Liver (tissue), 3 donors: ENCODE results near the gene SIRT1.

Experiments used
- CTCF ChIP-seq: fragments of 150-350 bp; IDR thresholded peaks from 2 replicates; pipeline ENCODE4 v1.5.1; 2017; ENCODE audit warnings: improper control_type of control experiment, low read depth, low read length; ENCODE audit not compliant: missing input control
- TAF1 ChIP-seq: conservative IDR thresholded peaks from 2 replicates; pipeline ENCODE4 v1.6.1; 2016; ENCODE audit warnings: antibody characterized with exemption, mild to moderate bottlenecking
- TF ChIP-seq, protein P1 (sequence below): IDR thresholded peaks from 2 replicates; pipeline ENCODE4 v1.6.1; 2016; ENCODE audit warnings: antibody characterized with exemption
- donor health status: healthy.
- donor health status: healthy.

DNA sequence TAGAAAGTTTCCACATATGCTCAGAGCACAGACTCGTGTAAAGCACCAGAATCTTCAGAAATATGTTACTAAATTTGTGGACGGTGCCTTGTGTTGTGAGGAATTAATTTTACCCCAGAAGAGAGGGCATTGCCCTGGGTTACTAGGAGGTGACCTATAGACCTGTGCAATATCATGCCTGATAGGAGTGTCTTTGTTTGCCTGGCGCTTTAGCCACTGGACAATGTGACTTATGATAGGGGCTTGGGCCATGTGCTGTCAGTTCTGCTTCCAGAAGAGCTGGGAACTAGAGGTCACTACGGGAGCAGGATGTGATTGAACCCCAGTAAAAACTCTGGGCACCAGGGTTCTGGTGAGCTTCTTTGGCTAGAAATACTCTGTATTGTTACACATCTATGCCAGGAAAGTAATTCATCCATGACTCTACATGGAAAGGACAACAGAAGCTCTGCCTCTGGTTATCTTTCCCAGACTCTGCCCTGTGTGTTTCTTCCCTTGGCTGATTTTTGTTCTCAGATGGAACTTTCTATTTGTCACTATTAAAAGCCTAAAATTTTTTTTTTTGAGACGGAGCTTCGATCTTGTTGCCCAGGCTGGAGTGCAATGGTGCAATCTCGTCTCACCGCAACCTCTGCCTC lies 75.5 kb downstream of the SIRT1 start:
- TF ChIP-seq TAF1 (peak; percentile 30), CTCF (no peak)
- TF ChIP-seq, protein P1, sequence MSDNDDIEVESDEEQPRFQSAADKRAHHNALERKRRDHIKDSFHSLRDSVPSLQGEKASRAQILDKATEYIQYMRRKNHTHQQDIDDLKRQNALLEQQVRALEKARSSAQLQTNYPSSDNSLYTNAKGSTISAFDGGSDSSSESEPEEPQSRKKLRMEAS: peak; percentile 70
